Measurements from ENCODE around the gene CCDC61.
A peak's percentile ranks its signal among the peaks of the same experiment; 100 is the strongest.

Gene CCDC61

GRCh38 chr19:46042252-46042883 lies 47.1 kb downstream of the CCDC61 start:
- Histone ChIP-seq H3K4me3 (ENCODE audit: low read depth in 1 of 2, low read length in 2 of 2) (no peak overlapping the region), H3K36me3 (ENCODE audit: insufficient read depth, low read length) (no peaks in the 10 kb centered on the region), H3K79me2 (ENCODE audit: insufficient read depth, low read length) (no peaks in the 10 kb centered on the region), H3K4me1 (ENCODE audit: insufficient read depth, low read length) (no peaks in the 10 kb centered on the region), H4K20me1 (ENCODE audit: insufficient read depth, low read length) (no peaks in the 10 kb centered on the region), H2AFZ (ENCODE audit: low read depth, low read length) (no peak overlapping the region), H3K27me3 (ENCODE audit: insufficient read depth, low read length, poor library complexity) (peaks cover 12% of the 10 kb centered on the region), H3K27ac (ENCODE audit: low read length) (no peak overlapping the region), H3K9ac (ENCODE audit: low read depth, low read length) (no peak overlapping the region), H3K4me2 (ENCODE audit: insufficient read depth, low read length) (no peak overlapping the region), H3K9me3 (ENCODE audit: insufficient read depth, low read length, severe bottlenecking) (no peaks in the 10 kb centered on the region)
- ATAC-seq (ENCODE audit: insufficient read depth, low read depth): no peak
- DNase-seq: no peak
- TF ChIP-seq CTCF (IDR thresholded peaks at IDR 0.05; ENCODE audit: borderline replicate concordance, extremely low read depth, low read length, poor library complexity, severe bottlenecking) (no peak), EZH2 (IDR thresholded peaks at IDR 0.05; ENCODE audit: borderline replicate concordance, low read depth, low read length, severe bottlenecking) (no peak)

- Histone ChIP-seq H3K36me3 (ENCODE audit: insufficient read depth, low read length) (no peaks in the 10 kb centered on the region), H3K79me2 (ENCODE audit: insufficient read depth, low read length) (no peaks in the 10 kb centered on the region), H2AFZ (ENCODE audit: low read depth, low read length) (no peak overlapping the region), H3K4me3 (ENCODE audit: low read depth in 1 of 2, low read length in 2 of 2) (no peak overlapping the region), H3K27me3 (ENCODE audit: insufficient read depth, low read length, poor library complexity) (peaks cover 12% of the 10 kb centered on the region), H3K9me3 (ENCODE audit: insufficient read depth, low read length, severe bottlenecking) (no peaks in the 10 kb centered on the region), H3K27ac (ENCODE audit: low read length) (no peak overlapping the region), H3K4me1 (ENCODE audit: insufficient read depth, low read length) (no peaks in the 10 kb centered on the region), H3K4me2 (ENCODE audit: insufficient read depth, low read length) (no peak overlapping the region), H3K9ac (ENCODE audit: low read depth, low read length) (no peak overlapping the region), H4K20me1 (ENCODE audit: insufficient read depth, low read length) (no peaks in the 10 kb centered on the region)
- no peak for DNase-seq
- ATAC-seq (ENCODE audit: insufficient read depth, low read depth): no peak
- no peak for TF ChIP-seq CTCF (IDR thresholded peaks at IDR 0.05; ENCODE audit: borderline replicate concordance, extremely low read depth, low read length, poor library complexity, severe bottlenecking)
- no peak for TF ChIP-seq EZH2 (IDR thresholded peaks at IDR 0.05; ENCODE audit: borderline replicate concordance, low read depth, low read length, severe bottlenecking)
These were observed 48.3 kb downstream of the CCDC61 start for GRCh38 chr19:46043519-46043918.

- Histone ChIP-seq H3K36me3 (ENCODE audit: insufficient read depth, low read length) (no peaks in the 10 kb centered on the region), H3K9ac (ENCODE audit: low read depth, low read length) (no peak overlapping the region), H3K79me2 (ENCODE audit: insufficient read depth, low read length) (no peaks in the 10 kb centered on the region), H3K4me3 (ENCODE audit: low read depth in 1 of 2, low read length in 2 of 2) (no peak overlapping the region), H3K4me1 (ENCODE audit: insufficient read depth, low read length) (no peaks in the 10 kb centered on the region), H3K27me3 (ENCODE audit: insufficient read depth, low read length, poor library complexity) (peaks cover 4% of the 10 kb centered on the region), H4K20me1 (ENCODE audit: insufficient read depth, low read length) (no peaks in the 10 kb centered on the region), H2AFZ (ENCODE audit: low read depth, low read length) (no peak overlapping the region), H3K4me2 (ENCODE audit: insufficient read depth, low read length) (no peak overlapping the region), H3K27ac (ENCODE audit: low read length) (no peak overlapping the region), H3K9me3 (ENCODE audit: insufficient read depth, low read length, severe bottlenecking) (no peaks in the 10 kb centered on the region)
- DNase-seq (no peak), ATAC-seq (ENCODE audit: insufficient read depth, low read depth) (no peak)
- TF ChIP-seq CTCF (IDR thresholded peaks at IDR 0.05; ENCODE audit: borderline replicate concordance, extremely low read depth, low read length, poor library complexity, severe bottlenecking) (peak; percentile 45), EZH2 (IDR thresholded peaks at IDR 0.05; ENCODE audit: borderline replicate concordance, low read depth, low read length, severe bottlenecking) (no peak)
These were observed 54.3 kb downstream of the CCDC61 start for GRCh38 chr19:46049597-46049996.
